HEK293T (cell line): Measurements from ENCODE around the gene UBAC1.

Experiments used
- CTCF ChIA-PET: fragments of 350-600 bp; formaldehyde crosslinking; extraction: SDS; loops from one replicate; lab custom pipeline; 2021; ENCODE audit warnings: antibody characterized with exemption, inconsistent platforms; lab: Yijun Ruan, JAX
- POLR2A ChIA-PET: fragments of 350-600 bp; formaldehyde crosslinking; extraction: SDS; loops from one replicate; lab custom pipeline; 2020; ENCODE audit warnings: antibody characterized with exemption, inconsistent platforms; lab: Yijun Ruan, JAX
- DNase-seq: peaks from one replicate; pipeline ENCODE4 v3.0.0; 2012; ENCODE audit warnings: mixed read lengths; ENCODE audit errors: extremely low spot score
- ARNT ChIP-seq: fragments of 450-650 bp; IDR thresholded peaks from 2 replicates; pipeline ENCODE4 v1.6.1; 2017; ENCODE audit warnings: mild to moderate bottlenecking
- BHLHE40 ChIP-seq: fragments of 450-650 bp; IDR thresholded peaks from 2 replicates; pipeline ENCODE4 v1.6.1; 2016; ENCODE audit warnings: mild to moderate bottlenecking, moderate library complexity, borderline replicate concordance
- CTBP1 ChIP-seq: fragments of 450-650 bp; IDR thresholded peaks from 2 replicates; pipeline ENCODE4 v1.6.1; 2016; ENCODE audit warnings: borderline replicate concordance
- ELF4 ChIP-seq: fragments of 450-650 bp; IDR thresholded peaks from 2 replicates; pipeline ENCODE4 v1.6.1; 2017; ENCODE audit warnings: antibody characterized with exemption
- FOXA1 ChIP-seq: fragments of 450-650 bp; IDR thresholded peaks from 2 replicates; pipeline ENCODE4 v1.6.1; 2016; ENCODE audit warnings: mild to moderate bottlenecking
- FOXK2 ChIP-seq: fragments of 450-650 bp; IDR thresholded peaks from 2 replicates; pipeline ENCODE4 v1.6.1; 2016; ENCODE audit warnings: mild to moderate bottlenecking
- FOXM1 ChIP-seq: fragments of 450-650 bp; IDR thresholded peaks from 2 replicates; pipeline ENCODE4 v1.6.1; 2017; ENCODE audit warnings: mild to moderate bottlenecking, borderline replicate concordance
- HDGF ChIP-seq: fragments of 450-650 bp; IDR thresholded peaks from 2 replicates; pipeline ENCODE4 v1.6.1; 2017; ENCODE audit warnings: antibody characterized with exemption, borderline replicate concordance
- L3MBTL2 ChIP-seq: fragments of 450-650 bp; conservative IDR thresholded peaks from 2 replicates; pipeline ENCODE4 v1.6.1; 2016; ENCODE audit warnings: mild to moderate bottlenecking
- LEF1 ChIP-seq: fragments of 450-650 bp; IDR thresholded peaks from 2 replicates; pipeline ENCODE4 v1.6.1; 2017; ENCODE audit warnings: mild to moderate bottlenecking, borderline replicate concordance
- NFRKB ChIP-seq: fragments of 450-650 bp; IDR thresholded peaks from 2 replicates; pipeline ENCODE4 v1.6.1; 2016; ENCODE audit warnings: mild to moderate bottlenecking, moderate library complexity
- PKNOX1 ChIP-seq: fragments of 450-650 bp; IDR thresholded peaks from 2 replicates; pipeline ENCODE4 v1.6.1; 2016
- SP1 ChIP-seq: fragments of 450-650 bp; IDR thresholded peaks from 2 replicates; pipeline ENCODE4 v1.6.1; 2017
- SUZ12 ChIP-seq: fragments of 450-650 bp; IDR thresholded peaks from 2 replicates; pipeline ENCODE4 v1.6.1; 2016; ENCODE audit warnings: mild to moderate bottlenecking
- TARDBP ChIP-seq: fragments of 450-650 bp; IDR thresholded peaks from 2 replicates; pipeline ENCODE4 v1.6.1; 2016
- ZNF384 ChIP-seq: fragments of 450-650 bp; IDR thresholded peaks from 2 replicates; pipeline ENCODE4 v1.6.1; 2016

The UBAC1 gene

GRCh38 chr9:135988493-135988892 lies 27.3 kb upstream of the UBAC1 start:
- ChIA-PET POLR2A (no interaction called here), CTCF (interaction anchor here (1.1 kb wide), 1 partner anchor 15 kb away, joined by 3 read pairs; no protein-coding TSS in a partner anchor)
- TF ChIP-seq HDGF: no peak
- no peak for TF ChIP-seq ELF4
- TF ChIP-seq BHLHE40: no peak
- TF ChIP-seq CTBP1: no peak
- TF ChIP-seq TARDBP: no peak
- TF ChIP-seq L3MBTL2: no peak
- TF ChIP-seq PKNOX1: no peak
- TF ChIP-seq FOXK2: no peak
- no peak for TF ChIP-seq NFRKB
- TF ChIP-seq ARNT: no peak
- no peak for TF ChIP-seq FOXA1
- no peak for TF ChIP-seq SP1
- TF ChIP-seq ZNF384: no peak
- no peak for TF ChIP-seq LEF1
- TF ChIP-seq SUZ12: no peak
- DNase-seq: no peak

- TF ChIP-seq SP1: no peak
- no peak for TF ChIP-seq HDGF
- no peak for TF ChIP-seq ZNF384
- TF ChIP-seq PKNOX1: no peak
- no peak for TF ChIP-seq NFRKB
- no peak for TF ChIP-seq FOXM1
- no peak for TF ChIP-seq CTBP1
- TF ChIP-seq L3MBTL2: no peak
- no peak for TF ChIP-seq ELF4
- TF ChIP-seq FOXK2: no peak
- TF ChIP-seq TARDBP: no peak
- TF ChIP-seq FOXA1: no peak
- no peak for TF ChIP-seq LEF1
- no peak for DNase-seq
- CTCF ChIA-PET: no interaction called here
- POLR2A ChIA-PET: no interaction called here
Observed at GRCh38 chr9:135987838-135988404, 26.7 kb upstream of the UBAC1 start.

GRCh38 chr9:135986605-135987004 lies 25.4 kb upstream of the UBAC1 start:
- ChIA-PET CTCF (no interaction called here), POLR2A (no interaction called here)

DNA sequence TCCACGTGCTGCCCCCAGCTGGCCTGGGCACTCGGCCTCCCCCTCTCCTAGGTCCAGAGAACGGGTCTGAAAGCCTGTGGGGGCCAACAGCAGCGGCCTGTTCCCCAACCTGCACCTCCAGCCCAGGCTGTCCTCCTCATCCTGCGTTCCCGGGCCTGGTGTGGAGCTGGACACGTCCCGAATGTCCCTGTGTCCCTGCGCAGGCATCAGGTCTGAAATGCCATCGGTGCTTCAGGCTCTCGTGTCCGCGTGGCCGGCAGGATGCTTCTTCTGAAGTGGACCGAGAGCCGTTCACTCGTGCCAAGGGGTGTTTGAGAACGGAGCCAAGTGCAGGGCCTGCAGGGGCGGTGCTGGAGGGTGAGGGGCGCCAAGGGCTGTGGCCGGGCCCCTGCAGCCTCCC lies 24.7 kb upstream of the UBAC1 start:
- ChIA-PET POLR2A (no interaction called here), CTCF (no interaction called here)
- no peak for TF ChIP-seq L3MBTL2
- no peak for TF ChIP-seq SUZ12
- TF ChIP-seq BHLHE40: no peak
- no peak for TF ChIP-seq ARNT
- TF ChIP-seq CTBP1: no peak
- TF ChIP-seq HDGF: no peak
- no peak for TF ChIP-seq PKNOX1
- no peak for TF ChIP-seq SP1
- no peak for TF ChIP-seq FOXA1
- no peak for TF ChIP-seq FOXK2
- TF ChIP-seq ZNF384: no peak
- no peak for TF ChIP-seq LEF1
- no peak for TF ChIP-seq TARDBP
- no peak for TF ChIP-seq ELF4
- TF ChIP-seq FOXM1: no peak
- no peak for TF ChIP-seq NFRKB
- DNase-seq: no peak

More at GRCh38 chr9:135986605-135987004, 25.4 kb upstream of the UBAC1 start:
- DNase-seq: no peak
- TF ChIP-seq LEF1 (no peak), FOXM1 (no peak), FOXK2 (no peak), SP1 (no peak), ZNF384 (no peak), ARNT (no peak), NFRKB (no peak), ELF4 (no peak), CTBP1 (no peak), FOXA1 (no peak), BHLHE40 (no peak)

- no peak for TF ChIP-seq HDGF
- TF ChIP-seq SP1: no peak
- TF ChIP-seq NFRKB: no peak
- no peak for TF ChIP-seq CTBP1
- no peak for TF ChIP-seq FOXA1
- TF ChIP-seq BHLHE40: no peak
- CTCF ChIA-PET: no interaction called here
- DNase-seq: no peak
- POLR2A ChIA-PET: no interaction called here
Observed at GRCh38 chr9:135985459-135985774, 24.2 kb upstream of the UBAC1 start.
